HCEC 1CT (cell line): Measurements from ENCODE around the gene SEMA6C.

Experiments
- DNase-seq: peaks from one replicate; pipeline ENCODE4 v3.0.0-alpha.2; 2017

The SEMA6C gene

GRCh38 chr1:151124763-151125403 lies 21.5 kb downstream of the SEMA6C start:
- no peak for DNase-seq

- no peak for DNase-seq
Observed at GRCh38 chr1:151113877-151114276, 32.6 kb downstream of the SEMA6C start.

- DNase-seq: no peak
Observed at GRCh38 chr1:151108331-151108730, 38.1 kb downstream of the SEMA6C start.

GRCh38 chr1:151106894-151107293 lies 39.5 kb downstream of the SEMA6C start:
- peak; percentile 73 for DNase-seq

- no peak for DNase-seq
Observed at GRCh38 chr1:151104630-151105029, 41.8 kb downstream of the SEMA6C start.

GRCh38 chr1:151098126-151098525 lies 48.3 kb downstream of the SEMA6C start:
- no peak for DNase-seq

GRCh38 chr1:151097426-151097825 lies 49.0 kb downstream of the SEMA6C start:
- peak; percentile 2 for DNase-seq

GRCh38 chr1:151085953-151086559 lies 60.4 kb downstream of the SEMA6C start:
- DNase-seq: no peak
